HG03439 (cell line): Measurements from ENCODE around the gene PARP15.

Experiments used
- ATAC-seq: cut with Tn5 transposase; IDR thresholded peaks from one replicate; pipeline ENCODE4 v1.9.1; 2021; ENCODE audit warnings: mild to moderate bottlenecking, moderate library complexity; ENCODE audit not compliant: unreplicated experiment

Gene PARP15

DNA sequence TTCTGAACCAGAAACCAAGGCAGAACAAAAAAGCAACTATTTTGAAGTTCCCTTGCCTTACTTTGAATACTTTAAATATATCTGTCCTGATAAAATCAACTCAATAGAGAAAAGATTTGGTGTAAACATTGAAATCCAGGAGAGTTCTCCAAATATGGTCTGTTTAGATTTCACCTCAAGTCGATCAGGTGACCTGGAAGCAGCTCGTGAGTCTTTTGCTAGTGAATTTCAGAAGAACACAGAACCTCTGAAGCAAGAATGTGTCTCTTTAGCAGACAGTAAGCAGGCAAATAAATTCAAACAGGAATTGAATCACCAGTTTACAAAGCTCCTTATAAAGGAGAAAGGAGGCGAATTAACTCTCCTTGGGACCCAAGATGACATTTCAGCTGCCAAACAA lies 8.7 kb upstream of the PARP15 start:
- no peak for ATAC-seq

DNA sequence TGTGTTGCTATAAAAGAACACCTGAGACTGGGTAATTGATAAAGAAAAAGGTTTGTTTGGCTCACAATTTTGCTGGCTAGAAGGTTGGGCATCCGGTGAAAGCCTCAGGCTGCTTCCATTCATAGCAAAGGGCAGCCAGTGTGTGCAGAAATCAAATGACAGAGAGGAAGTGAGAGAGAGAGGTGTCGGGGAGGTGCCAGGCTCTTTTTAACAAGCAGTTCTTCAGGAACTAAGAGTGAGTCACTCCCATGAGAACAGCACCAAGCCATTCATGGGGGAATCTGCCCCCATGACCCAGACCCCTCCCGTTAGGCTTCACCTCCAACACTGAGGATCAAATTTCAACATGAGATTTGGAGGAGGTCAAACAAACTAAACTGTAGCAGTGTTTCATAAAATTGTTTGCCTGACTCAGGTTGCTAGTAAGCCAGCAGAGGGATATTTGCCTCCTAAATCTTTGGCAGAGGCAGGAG lies 4.5 kb upstream of the PARP15 start:
- no peak for ATAC-seq

DNA sequence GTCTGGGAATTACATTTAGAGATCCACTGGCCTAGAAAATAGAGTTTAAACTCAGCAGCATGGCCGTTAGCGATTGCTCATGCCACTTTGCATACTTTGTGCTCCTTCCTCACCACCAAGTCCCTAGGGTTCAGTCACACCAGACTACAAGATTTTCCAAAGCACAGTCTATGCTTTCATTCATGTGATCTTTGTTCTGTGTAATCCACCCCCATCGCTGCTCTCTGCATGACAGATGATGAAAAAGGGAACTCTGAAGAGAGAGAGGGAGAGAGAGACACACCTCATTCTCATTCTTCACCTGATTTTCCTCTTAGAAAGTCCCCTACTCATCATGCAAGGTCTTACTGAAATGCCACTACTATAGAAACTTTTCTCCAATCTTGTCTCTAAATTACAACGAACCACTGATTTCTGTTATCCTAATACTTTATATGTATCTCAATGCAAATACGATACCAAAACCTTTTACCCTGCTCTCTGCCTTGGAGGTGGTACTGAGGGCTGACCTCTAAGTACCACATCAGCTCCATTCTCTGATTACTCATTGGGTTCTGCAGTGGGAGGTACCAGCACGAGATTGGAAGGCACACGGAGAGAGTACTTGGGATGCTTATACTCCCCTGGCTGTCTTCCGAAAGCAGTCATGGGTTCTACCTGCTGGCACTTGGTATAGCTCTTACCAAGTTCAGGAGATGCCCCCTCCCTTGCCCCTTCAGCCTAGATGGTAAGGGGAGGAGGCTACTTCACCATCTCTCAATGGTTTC lies 1.1 kb upstream of the PARP15 start:
- peak; percentile 82 for ATAC-seq

DNA sequence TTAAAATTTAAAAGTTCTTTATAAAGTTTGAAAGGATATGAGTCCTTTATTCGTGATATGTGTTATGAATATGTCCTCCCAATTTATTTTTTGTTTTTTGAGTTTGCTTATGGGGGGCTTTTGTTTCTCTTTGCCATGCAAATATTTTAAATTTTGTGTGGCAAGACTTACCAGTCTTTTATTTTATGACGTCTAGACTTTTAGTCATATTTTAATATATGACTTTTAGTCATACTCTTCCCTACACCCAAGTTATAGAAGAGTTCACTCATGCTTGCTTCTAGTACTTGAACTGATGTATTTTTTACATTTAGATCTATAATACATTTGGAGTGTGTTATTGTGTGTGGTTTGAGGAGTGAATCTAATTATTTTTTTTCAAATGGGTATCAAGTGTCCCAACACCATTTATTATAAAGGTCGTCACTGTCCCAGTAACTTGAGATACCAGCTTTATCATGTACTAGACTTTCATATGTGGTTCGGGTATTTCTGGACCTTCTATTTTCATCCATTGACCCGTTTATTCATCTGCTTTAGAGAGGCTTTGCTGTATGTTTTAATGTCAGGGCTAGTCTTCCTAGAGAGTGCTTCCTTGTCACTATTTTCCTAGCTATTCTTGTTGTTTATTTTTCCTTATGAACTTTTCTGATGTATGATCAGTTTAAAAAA lies 755 bp downstream of the PARP15 start:
- ATAC-seq = no peak

DNA sequence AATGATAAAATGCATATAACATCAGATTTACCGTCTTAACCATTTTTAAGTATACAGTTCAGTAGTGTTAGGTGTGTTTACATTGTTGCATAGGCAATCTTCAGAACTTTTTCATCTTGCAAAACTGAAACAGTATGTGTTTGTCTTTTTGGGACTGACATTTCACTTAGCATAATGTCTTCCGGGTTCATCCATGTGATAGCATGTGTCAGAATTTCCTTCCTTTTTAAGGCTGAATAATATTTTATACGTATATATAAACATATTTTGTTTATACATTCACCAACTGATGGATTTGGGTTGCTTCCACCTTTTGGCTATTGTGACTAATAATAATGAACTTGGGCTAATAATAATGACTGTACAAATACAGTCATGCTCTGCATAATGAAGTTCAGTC lies 3.0 kb downstream of the PARP15 start:
- no peak for ATAC-seq

DNA sequence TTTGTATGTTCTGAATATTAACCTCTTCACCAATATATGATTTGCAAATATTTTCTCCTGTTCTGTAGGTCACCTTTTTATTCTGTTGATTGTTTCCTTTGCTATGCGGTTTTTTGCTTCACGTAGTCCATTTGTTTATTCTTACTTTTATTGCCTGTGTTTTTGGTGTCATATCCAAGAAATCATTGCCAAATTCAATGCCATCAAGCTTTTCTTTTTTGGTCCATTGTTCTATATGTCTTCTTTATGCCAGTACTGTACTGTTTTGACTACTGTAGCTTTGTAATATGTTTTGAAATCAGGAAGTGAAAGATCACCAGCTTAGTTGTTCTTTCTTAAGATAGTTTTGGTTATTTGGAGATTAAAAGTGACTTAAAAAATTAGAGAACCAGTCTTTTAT lies 4.2 kb downstream of the PARP15 start:
- no peak for ATAC-seq

DNA sequence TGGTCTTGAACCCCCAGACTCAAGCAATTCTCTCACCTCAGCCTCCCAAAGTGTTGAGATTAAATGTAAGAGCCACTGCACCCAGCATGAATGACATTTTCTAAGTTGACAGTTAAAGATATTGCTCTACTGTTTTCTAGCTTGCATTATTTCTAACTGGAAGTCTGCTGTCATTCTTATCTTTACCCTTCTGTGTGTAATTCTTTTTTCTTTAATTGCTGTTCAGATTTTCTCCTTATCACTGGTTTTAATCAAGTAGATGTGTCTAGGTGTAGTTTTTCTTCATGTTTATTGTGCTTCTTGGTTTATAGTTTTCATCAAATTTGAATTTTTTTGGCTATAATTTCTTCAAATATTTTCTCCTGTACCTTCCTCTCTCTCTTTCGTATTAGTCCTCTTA lies 4.9 kb downstream of the PARP15 start:
- ATAC-seq = no peak

DNA sequence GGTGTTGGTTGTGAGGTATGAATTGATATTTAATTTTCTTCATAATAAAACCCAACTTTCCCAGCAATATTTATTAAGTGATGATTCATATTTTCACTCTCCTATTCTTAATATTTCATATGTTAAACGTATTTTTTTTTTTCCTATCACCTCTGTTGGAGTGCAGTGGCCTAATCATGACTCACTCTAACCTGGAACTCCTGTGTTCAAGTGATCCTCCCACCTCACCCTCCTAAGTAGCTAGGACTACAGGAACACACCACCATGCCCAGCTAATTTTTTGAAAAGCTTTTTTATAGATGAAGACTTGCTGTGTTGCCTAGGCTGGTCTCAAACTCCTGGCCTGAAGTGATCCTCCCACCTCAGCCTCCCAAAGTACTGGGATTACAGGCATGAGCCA lies 8.6 kb downstream of the PARP15 start:
- ATAC-seq = no peak

DNA sequence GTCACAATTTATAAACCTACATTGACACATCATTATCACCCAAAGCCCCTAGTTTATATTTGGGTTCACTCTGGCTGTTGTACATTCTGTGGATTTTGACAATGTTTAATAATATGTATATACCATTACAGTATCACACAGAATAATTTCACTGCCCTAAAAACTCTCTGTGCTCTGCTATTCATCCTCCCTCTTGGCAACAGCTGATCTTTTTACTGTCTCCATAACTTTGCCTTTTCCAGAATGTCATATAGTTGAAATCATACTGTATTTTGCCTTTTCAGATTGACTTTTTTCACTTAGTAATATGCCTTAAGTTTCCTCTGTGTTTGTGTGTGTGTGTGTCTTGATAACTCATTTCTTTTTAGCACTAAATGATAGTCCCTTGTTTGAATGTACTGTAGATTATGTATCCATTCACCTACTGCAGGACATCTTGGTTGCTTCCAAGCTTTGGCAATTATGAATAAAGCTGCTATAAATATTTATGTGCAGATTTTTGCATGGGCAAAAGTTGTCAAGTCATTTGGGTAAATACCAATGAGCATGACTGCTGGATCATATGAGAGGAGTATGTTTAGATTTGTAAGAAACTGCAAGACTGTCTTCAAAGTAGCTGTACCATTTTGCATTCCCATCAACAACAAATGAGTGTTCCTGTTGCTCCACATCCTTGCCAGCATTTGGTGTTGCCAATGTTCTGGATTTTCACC lies 9.5 kb downstream of the PARP15 start:
- no peak for ATAC-seq

DNA sequence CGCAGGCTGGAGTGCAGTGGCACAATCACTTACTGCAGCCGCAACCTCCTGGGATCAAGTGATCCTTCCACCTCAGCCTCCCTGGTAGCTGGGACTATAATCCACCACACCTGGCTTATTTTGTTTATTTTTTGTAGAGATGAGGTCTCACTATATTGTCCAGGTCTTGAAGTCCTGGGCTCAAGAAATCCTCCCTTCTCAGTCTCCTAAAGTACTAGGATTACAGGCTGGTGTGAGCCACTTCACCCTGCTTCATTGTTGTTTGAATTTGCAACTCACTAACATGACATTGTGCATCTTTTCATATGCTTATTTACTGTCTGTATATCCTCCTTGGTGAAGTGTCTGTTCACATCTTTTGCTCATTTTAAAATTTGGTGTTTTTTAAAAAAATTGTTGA lies 10.1 kb downstream of the PARP15 start:
- no peak for ATAC-seq

DNA sequence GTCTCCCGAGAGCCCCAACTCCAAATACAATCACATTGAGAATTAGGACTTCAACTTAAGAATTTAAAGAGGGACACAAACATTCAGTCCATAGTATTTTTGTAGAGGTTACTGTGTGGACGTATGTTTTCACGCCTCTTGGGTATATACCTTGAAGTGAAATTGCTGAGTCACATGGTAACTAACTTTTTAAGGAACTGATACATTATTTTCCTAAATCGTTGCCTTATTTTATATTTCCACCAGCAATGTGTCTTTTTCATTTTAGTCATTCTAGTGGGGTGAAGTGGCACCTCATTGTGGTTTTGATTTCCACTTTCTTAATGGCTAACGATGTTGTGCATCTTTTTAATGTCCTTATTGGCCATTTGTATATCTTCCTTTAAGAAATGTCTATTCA lies 11.8 kb downstream of the PARP15 start:
- ATAC-seq = no peak

DNA sequence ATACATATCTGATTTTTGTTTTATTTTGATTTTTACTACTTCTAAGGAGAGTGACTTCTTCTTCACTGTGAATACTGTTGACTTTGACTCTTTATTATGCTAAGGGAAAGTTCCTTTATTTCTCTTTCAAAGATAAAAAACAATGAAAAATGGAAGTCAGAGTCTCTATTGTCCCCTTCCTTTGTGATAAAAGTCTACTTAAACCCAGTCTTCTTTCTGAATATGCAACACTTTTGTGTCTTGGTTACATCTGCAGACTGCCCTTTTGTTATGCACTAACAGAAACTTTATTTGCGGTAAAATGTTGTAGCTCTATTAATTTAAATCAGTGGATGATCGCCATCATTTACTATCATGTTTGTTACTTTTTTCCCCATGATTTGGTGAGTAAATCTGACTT lies 13.2 kb downstream of the PARP15 start:
- no peak for ATAC-seq

DNA sequence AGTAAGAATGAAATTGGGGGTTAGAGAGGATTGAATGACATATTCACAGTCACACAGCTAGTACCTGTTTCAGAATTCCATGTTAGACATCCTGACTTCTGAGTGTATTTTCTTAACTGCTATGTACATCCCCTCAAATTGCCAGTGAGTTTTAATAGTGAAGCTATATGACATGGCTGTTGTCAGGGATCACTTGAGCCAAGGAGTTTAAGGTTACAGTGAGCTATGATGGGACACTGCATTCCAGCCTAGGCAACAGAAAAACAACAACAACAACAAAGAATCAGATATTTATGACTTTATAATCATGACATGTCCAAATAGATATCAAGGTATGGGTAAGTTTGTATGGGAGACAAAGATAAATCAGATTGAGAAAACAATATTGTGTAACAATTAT lies 16.6 kb downstream of the PARP15 start:
- no peak for ATAC-seq

DNA sequence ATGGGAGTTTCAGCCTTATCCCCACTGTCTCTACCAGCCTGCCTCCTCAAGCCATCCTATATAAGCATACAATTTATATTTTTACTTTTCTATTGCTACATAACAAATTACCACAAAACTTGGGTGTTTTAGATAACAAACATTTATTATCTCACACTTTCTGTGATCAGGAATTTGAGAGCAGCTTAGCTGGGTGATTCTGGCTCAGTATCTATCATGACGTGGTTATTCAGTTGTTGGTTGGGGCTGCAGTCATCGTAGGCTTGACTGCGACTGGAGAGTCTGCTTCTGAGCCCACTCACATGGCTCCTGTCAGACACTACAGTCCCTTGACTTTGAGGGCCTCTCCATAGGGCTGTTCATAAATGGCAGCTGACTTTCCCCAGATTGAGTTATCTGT lies 20.7 kb downstream of the PARP15 start:
- no peak for ATAC-seq

DNA sequence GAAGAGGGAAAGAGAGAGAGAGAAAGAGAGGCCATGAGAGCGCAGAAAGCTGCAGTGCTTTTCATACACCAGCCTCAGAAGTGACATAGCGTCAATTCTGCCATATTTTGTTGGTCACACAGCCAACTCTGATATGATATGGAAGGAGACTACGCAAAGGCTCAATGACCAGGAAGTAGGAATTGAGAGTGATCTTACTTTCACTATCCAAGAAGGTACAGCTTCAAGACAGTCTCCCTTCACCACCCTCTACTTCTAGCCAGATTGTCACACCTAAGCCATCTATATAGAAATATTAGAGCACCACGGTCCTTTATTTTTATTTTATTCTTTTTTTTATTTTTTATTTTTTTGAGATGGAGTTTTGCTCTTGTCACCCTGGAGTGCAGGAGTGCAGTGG lies 21.1 kb downstream of the PARP15 start:
- no peak for ATAC-seq

DNA sequence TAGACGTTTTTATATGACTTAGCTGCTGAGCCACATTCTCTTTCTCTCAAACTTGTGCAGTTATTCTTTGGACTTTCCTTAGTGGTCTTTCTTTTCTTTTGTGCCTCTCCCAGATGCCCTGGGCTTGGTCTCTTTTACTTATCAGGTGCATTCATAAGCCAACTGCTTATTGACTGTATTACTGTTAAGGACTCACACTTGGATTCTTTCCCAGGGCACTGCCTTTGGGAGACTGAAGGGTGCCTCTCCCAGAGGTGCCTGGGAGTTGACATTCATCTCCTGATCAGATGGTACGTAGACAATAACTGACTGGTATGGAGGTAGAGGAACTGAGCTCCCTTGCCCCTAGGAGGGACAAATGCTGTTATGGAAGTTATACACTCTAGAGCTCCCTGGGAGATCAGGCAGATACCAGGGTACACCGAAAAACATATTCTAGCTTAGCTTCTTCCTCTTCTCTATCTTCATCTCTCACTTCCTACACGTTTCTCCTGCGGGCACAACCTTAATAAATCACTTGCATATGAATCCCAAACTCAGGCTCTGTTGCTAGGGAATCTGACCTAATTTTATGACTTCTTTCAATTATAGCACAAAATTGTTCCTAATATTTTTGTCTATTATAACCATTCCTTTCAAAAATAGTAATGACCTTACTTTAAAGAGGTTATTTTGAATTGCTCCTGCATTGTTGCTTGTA lies 24.7 kb downstream of the PARP15 start:
- no peak for ATAC-seq

DNA sequence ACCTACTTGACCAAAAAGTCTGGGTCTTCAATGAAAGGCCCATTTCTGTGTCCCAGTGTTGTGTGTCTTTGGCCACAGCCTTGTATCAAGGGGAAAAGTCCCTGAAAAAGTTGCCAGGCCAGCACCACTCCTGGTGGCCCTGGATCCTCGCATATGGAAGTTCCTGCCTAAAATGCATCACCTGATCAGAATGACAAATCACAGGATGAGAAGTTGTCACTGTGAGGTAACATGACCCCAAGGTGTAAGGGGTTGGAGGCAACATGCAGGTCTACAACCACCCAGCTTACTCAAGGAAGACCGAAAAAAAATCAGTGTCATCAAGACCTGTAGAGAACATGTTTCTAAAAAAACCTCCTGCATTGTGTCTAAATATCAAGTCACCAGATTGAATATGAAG lies 25.6 kb downstream of the PARP15 start:
- ATAC-seq = no peak

DNA sequence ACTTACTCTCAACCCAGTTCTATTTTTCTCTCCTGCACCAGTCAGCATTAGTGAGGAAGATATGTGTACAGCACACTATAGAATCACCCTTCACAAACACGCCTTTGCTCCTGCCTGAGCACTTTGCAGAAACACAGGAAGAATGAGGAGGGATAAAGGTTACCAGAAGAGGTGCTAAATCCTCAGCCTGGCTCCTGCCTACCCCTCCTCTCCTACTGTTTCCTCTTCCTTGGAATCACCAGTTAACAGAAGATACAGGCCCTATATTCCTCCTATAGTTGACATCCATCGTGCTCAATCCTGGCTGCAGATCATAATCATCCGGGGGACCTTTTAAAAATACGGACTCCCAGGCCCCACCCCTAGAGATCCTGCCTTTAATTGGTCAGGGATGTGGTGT lies 28.9 kb downstream of the PARP15 start:
- ATAC-seq = no peak

DNA sequence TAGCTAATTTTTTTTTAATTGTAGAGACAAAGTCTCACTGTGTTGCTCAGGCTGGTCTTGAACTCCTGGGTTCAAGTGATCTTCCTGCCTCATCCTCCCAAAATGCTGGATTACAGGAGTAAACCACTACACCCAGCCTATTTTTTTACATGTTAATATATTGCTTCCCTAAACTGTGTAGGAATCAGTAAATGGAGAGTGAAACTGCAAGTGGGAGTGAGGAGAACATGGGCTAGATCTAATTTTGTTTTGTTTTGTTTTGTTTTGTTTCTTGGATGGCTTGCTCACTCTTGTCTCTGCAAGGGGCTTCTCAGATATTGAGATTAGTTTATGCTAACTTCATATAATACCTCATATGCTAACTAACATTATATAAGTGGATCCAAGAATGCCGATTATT lies 31.5 kb downstream of the PARP15 start:
- ATAC-seq = no peak

DNA sequence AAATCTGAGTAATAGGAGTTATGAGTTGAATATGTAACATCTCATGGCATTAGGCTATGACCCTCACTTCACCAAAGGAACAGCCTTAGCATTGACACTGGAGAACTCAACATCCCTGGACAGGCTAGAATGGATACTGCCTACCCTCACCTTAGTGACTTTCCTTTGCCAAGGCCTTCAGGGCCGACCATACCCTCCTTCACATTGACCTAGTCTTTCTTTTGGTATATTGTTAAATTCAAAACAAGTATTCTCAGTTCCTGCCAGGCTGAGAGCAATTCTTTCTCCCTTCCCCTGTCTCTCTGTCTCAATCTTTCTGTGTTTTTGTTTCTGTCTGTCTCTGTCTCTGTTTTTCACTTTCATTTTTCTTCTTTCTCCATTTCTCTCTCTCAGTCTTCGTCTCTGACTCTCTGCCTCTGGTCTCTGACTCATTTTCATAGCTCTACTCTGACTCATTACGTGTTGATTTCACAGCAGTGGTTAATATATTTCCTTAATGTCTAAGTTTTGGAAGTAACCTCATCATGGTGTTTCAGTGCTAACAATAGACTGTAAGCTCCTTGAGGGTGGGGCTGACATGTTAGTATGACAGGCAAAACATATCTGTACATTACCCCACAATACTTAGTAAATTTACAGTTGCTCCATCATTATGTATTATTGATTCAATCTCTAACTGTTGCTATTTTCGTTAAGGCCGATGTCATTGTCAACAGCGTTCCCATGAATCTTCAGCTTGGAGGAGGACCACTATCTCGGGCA lies 32.5 kb downstream of the PARP15 start:
- ATAC-seq = peak; percentile 92

DNA sequence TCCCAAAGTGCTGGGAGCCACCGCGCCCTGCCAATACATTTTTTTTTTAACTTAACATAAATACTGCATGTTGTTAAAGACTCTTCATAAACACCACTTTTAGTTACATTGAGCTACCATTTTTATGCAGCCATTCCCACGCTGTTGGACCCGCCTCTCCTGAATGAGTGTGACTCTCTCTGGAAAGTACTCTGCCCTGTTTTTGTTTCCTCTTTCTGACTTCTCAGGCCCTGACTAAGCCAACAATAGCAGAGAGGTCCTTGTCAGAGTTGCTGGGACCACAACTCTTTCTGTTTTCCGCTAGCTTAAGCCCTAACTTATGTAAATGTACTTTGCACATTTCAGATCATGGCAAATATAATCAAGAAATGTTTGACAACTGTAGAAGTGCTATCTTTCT lies 35.2 kb downstream of the PARP15 start:
- no peak for ATAC-seq
